Sigmoid colon (tissue), 7 donors: Measurements from ENCODE around the gene RAP2B. TPM values are rescaled to one million over a fixed set of nuclear protein-coding genes. Genes with fewer than 3 reads are reported as not detected.

Experiments used
- DNase-seq: peaks from one replicate; pipeline ENCODE4 v3.0.0-alpha.2; 2019
- H3K27ac ChIP-seq, 4 donors: fragments of 200-600 bp; sonication (generic); one replicate each; pipeline ENCODE4 v1.5.1; 2016 to 2019; ENCODE audit warnings: mild to moderate bottlenecking in 1 of 4
- H3K27me3 ChIP-seq, 3 donors: fragments of 200-600 bp; sonication (generic); one replicate each; pipeline ENCODE4 v1.5.1; 2019; ENCODE audit warnings: mild to moderate bottlenecking in 1 of 3
- H3K36me3 ChIP-seq, 4 donors: fragments of 200-600 bp; sonication (generic); one replicate each; pipeline ENCODE4 v1.5.1; 2016 to 2019
- H3K4me1 ChIP-seq, 4 donors: fragments of 200-600 bp; sonication (generic); one replicate each; pipeline ENCODE4 v1.5.1; 2017 to 2019
- H3K4me3 ChIP-seq, 4 donors: fragments of 200-600 bp; sonication (generic); one replicate each; pipeline ENCODE4 v1.5.1; 2017 to 2019; ENCODE audit warnings: mild to moderate bottlenecking in 2 of 4, moderate library complexity in 1 of 4
- H3K9me3 ChIP-seq, 4 donors: fragments of 200-600 bp in 3 of 4; sonication (generic) in 3 of 4; one replicate each; pipeline versions ENCODE4 v1.5.1 to v1.6.1; 2013 to 2019
- CTCF ChIP-seq, 4 experiments: fragments of 450-650 bp in 3 of 4; fragments of 200-600 bp in 1 of 4; IDR thresholded peaks; one replicate each; pipeline ENCODE4 v1.5.1; 2016 to 2019; ENCODE audit warnings: antibody characterized with exemption in 4 of 4, mild to moderate bottlenecking in 3 of 4, moderate library complexity in 2 of 4
- EP300 ChIP-seq, 4 donors: sonication (generic); formaldehyde crosslinking; IDR thresholded peaks; one replicate each; pipeline ENCODE4 v1.6.1; 2017; ENCODE audit warnings: antibody characterized with exemption in 4 of 4
- POLR2A ChIP-seq, 2 donors: fragments of 450-650 bp; IDR thresholded peaks; one replicate each; pipeline ENCODE4 v1.6.1; 2016; ENCODE audit warnings: antibody characterized with exemption in 2 of 2, mild to moderate bottlenecking in 2 of 2, moderate library complexity in 2 of 2
- POLR2AphosphoS5 ChIP-seq, 4 donors: sonication (generic); formaldehyde crosslinking; IDR thresholded peaks; one replicate each; pipeline ENCODE4 v1.6.1; 2017; ENCODE audit warnings: antibody characterized with exemption in 4 of 4
- WGBS, 2 donors: extraction: QIAGEN DNeasy Blood & Tissue Kit; methylation state at CpG; one replicate each; pipeline ENCODE4 v1.1.7; 2013; 5-methylcytosine and 5-hydroxymethylcytosine counted together
- intact Hi-C: fragments of 100-400 bp; cut with DNase I; formaldehyde crosslinking; loops from one replicate; pipeline ENCODE4 v1.15.1; 2023
- polyA plus RNA-seq, 3 donors: library from polyadenylated mRNA; stranded (reverse); fragments of 200-250 nt; gene quantifications; one replicate each; pipeline ENCODE4 v1.2.3, GENCODE V29; 2013
- total RNA-seq, 4 donors: library from RNA; depleted of rRNA; stranded (reverse); fragments of >200 nt; gene quantifications; one replicate each; pipeline ENCODE4 v1.1.0, GENCODE V29; 2016
- donor health status: healthy with polysubstance abuse.
- donor health status: Bipolar disorder and iron deficiency.
- donor health status: healthy.

RAP2B gene
- total and polyA plus RNA-seq, 7 donors, result 4.8 to 9.4 (median 8.6) TPM

- Histone ChIP-seq H3K27ac (no peak overlapping the region), H3K36me3 (no peaks in the 10 kb centered on the region), H3K27me3 (no peaks in the 10 kb centered on the region), H3K4me1 (no peaks in the 10 kb centered on the region), H3K9me3 (no peaks in the 10 kb centered on the region), H3K4me3 (no peak overlapping the region)
- TF ChIP-seq EP300 (IDR thresholded peaks at IDR 0.05) (no peak), POLR2A (IDR thresholded peaks at IDR 0.05) (no peak), CTCF (IDR thresholded peaks at IDR 0.05) (no peak), POLR2AphosphoS5 (IDR thresholded peaks at IDR 0.05) (no peak)
- intact Hi-C loops, result no loop called here
- DNase-seq, result no peak
- 90 to 91% methylated on average over 11 of the region's 11 CpGs for WGBS, 2 donors
Measured at GRCh38 chr3:153129426-153129825, 32.6 kb upstream of the RAP2B start.

- WGBS, 2 donors, result 97% methylated on average over 3 of the region's 3 CpGs
- intact Hi-C loops, result no loop called here
- Histone ChIP-seq H3K9me3 (no peaks in the 10 kb centered on the region), H3K4me3 (no peak overlapping the region), H3K27me3 (no peaks in the 10 kb centered on the region), H3K36me3 (no peaks in the 10 kb centered on the region), H3K27ac (no peak overlapping the region), H3K4me1 (no peaks in the 10 kb centered on the region)
- no peak for DNase-seq
- no peak for TF ChIP-seq CTCF (IDR thresholded peaks at IDR 0.05)
- no peak for TF ChIP-seq EP300 (IDR thresholded peaks at IDR 0.05)
- TF ChIP-seq POLR2AphosphoS5 (IDR thresholded peaks at IDR 0.05), result no peak
- no peak for TF ChIP-seq POLR2A (IDR thresholded peaks at IDR 0.05)
Measured at GRCh38 chr3:153129866-153130265, 32.2 kb upstream of the RAP2B start.

- intact Hi-C loops, result no loop called here
Measured at GRCh38 chr3:153130312-153130977, 31.6 kb upstream of the RAP2B start.

GRCh38 chr3:153137626-153138025 is 24.4 kb upstream of the RAP2B start:
- TF ChIP-seq CTCF (IDR thresholded peaks at IDR 0.05), result no peak
- no peak for TF ChIP-seq POLR2A (IDR thresholded peaks at IDR 0.05)
- TF ChIP-seq EP300 (IDR thresholded peaks at IDR 0.05), result no peak
- no peak for TF ChIP-seq POLR2AphosphoS5 (IDR thresholded peaks at IDR 0.05)
- Histone ChIP-seq H3K27me3 (no peaks in the 10 kb centered on the region), H3K4me1 (peaks cover 0 to 10% (median 0%) of the 10 kb centered on the region in 4 donors), H3K4me3 (no peak overlapping the region), H3K27ac (no peak overlapping the region), H3K36me3 (no peaks in the 10 kb centered on the region), H3K9me3 (no peaks in the 10 kb centered on the region)
- 65 to 94% methylated on average over 2 of the region's 2 CpGs for WGBS, 2 donors
- intact Hi-C loops, result no loop called here
- no peak for DNase-seq

More at GRCh38 chr3:153130312-153130977, 31.6 kb upstream of the RAP2B start:
- no peak for DNase-seq
- no peaks in the 10 kb centered on the region for H3K4me1 ChIP-seq
- H3K27ac ChIP-seq, result no peak overlapping the region
- no peak for TF ChIP-seq CTCF (IDR thresholded peaks at IDR 0.05)
- TF ChIP-seq POLR2A (IDR thresholded peaks at IDR 0.05), result no peak
- no peak for TF ChIP-seq EP300 (IDR thresholded peaks at IDR 0.05)
- TF ChIP-seq POLR2AphosphoS5 (IDR thresholded peaks at IDR 0.05), result no peak
- H3K9me3 ChIP-seq, result no peaks in the 10 kb centered on the region
- WGBS, 2 donors, result 76 to 82% methylated on average over 2 of the region's 2 CpGs
- no peak overlapping the region for H3K4me3 ChIP-seq
- H3K36me3 ChIP-seq, result no peaks in the 10 kb centered on the region
- H3K27me3 ChIP-seq, result no peaks in the 10 kb centered on the region
